SK-N-SH (cell line): ENCODE data around the gene MB21D2. TPM values are rescaled to one million over a fixed set of nuclear protein-coding genes. Genes with fewer than 3 reads are reported as not detected.

Experiments used
- CTCF ChIA-PET: fragments of 300-600, 350-600 bp; formaldehyde crosslinking; extraction: SDS; loops from one replicate; lab custom pipeline; 2021; lab: Yijun Ruan, JAX
- POLR2A ChIA-PET: fragments of 350-600 bp; sonication (Branson Sonifier 250); formaldehyde crosslinking; extraction: SDS; loops from one replicate; lab custom pipeline; 2020; ENCODE audit warnings: antibody characterized with exemption, inconsistent platforms; lab: Yijun Ruan, JAX
- DNase-seq: peaks from one replicate; pipeline ENCODE4 v3.0.0; 2012
- H2AFZ ChIP-seq: fragments of 200-600 bp; sonication (generic); 2 replicates; pipeline ENCODE4 v1.8.1; 2016; ENCODE audit warnings: antibody characterized with exemption, mild to moderate bottlenecking, low read depth
- H3F3A ChIP-seq: fragments of 200-600 bp; sonication (generic); replicated peaks from 2 replicates; pipeline ENCODE3; 2016; ENCODE audit warnings: antibody characterized with exemption, mild to moderate bottlenecking; ENCODE audit not compliant: insufficient read depth
- H3K27ac ChIP-seq, 2 experiments: fragments of 200-500 bp in 1 of 2; fragments of 200-600 bp in 1 of 2; sonication (Bioruptor generic) in 1 of 2; sonication (generic), shearing (Covaris generic) in 1 of 2; 2 replicates each; pipeline versions ENCODE4 v1.5.1 to v1.6.1; 2014 to 2016; ENCODE audit warnings: low read depth in 2 of 2, inconsistent platforms in 1 of 2, low read length in 1 of 2, mild to moderate bottlenecking in 1 of 2, mixed read lengths in 1 of 2
- H3K27me3 ChIP-seq: fragments of 200-600 bp; sonication (generic), shearing (Covaris generic); 2 replicates; pipeline ENCODE4 v1.6.1; 2016; ENCODE audit warnings: mixed run types; ENCODE audit not compliant: insufficient read depth
- H3K36me3 ChIP-seq, 2 experiments: fragments of 200-500 bp in 1 of 2; fragments of 200-600 bp in 1 of 2; sonication (Bioruptor generic) in 1 of 2; sonication (generic) in 1 of 2; replicated peaks in 1 of 2; 2 replicates each; pipeline versions ENCODE3 to v1.5.1; 2014 to 2016; ENCODE audit warnings: low read length in 1 of 2, mild to moderate bottlenecking in 1 of 2; ENCODE audit not compliant: insufficient read depth in 2 of 2, control insufficient read depth in 1 of 2
- H3K4me1 ChIP-seq, 2 experiments: fragments of 200-500 bp in 1 of 2; fragments of 200-600 bp in 1 of 2; sonication (Bioruptor generic) in 1 of 2; sonication (generic), shearing (Covaris generic) in 1 of 2; 2 replicates each; pipeline versions ENCODE4 v1.5.1 to v1.6.1; 2014 to 2016; ENCODE audit warnings: low read depth in 1 of 2, low read length in 1 of 2, mixed run types in 1 of 2; ENCODE audit not compliant: insufficient read depth in 2 of 2, control insufficient read depth in 1 of 2
- H3K4me2 ChIP-seq: fragments of 200-600 bp; sonication (generic), shearing (Covaris generic); 2 replicates; pipeline ENCODE4 v1.6.1; 2017; ENCODE audit warnings: mixed run types
- H3K4me3 ChIP-seq, 2 experiments: fragments of 200-500 bp in 1 of 2; fragments of 200-600 bp in 1 of 2; sonication (Bioruptor generic) in 1 of 2; sonication (generic), shearing (Covaris generic) in 1 of 2; 2 replicates each; pipeline versions ENCODE4 v1.5.1 to v1.8.1; 2014 to 2016; ENCODE audit warnings: low read depth in 2 of 2, inconsistent platforms in 1 of 2, low read length in 1 of 2, mild to moderate bottlenecking in 1 of 2, mixed read lengths in 1 of 2, moderate library complexity in 1 of 2
- H3K79me2 ChIP-seq: fragments of 200-600 bp; sonication (generic); 2 replicates; pipeline ENCODE4 v1.8.1; 2017; ENCODE audit warnings: mild to moderate bottlenecking; ENCODE audit not compliant: insufficient read depth
- H3K9ac ChIP-seq: fragments of 200-600 bp; sonication (generic); 2 replicates; pipeline ENCODE4 v1.6.1; 2017; ENCODE audit warnings: mixed run types
- H3K9me2 ChIP-seq: fragments of 200-600 bp; sonication (generic); 2 replicates; pipeline ENCODE4 v1.6.1; 2017; ENCODE audit warnings: mixed run types
- H3K9me3 ChIP-seq: fragments of 200-600 bp; sonication (generic); 2 replicates; pipeline ENCODE4 v1.6.1; 2017; ENCODE audit warnings: mixed run types, mild to moderate bottlenecking, moderate library complexity
- H4K20me1 ChIP-seq: fragments of 200-600 bp; sonication (generic); 2 replicates; pipeline ENCODE4 v1.6.1; 2017; ENCODE audit warnings: mild to moderate bottlenecking, mixed run types; ENCODE audit not compliant: insufficient read depth
- CHD2 ChIP-seq: fragments of 150-350 bp; IDR thresholded peaks from 2 replicates; pipeline ENCODE4 v1.6.1; 2018; ENCODE audit warnings: low read length; ENCODE audit not compliant: partially characterized antibody
- CTCF ChIP-seq: fragments of 200-600 bp; sonication (generic); IDR thresholded peaks from 2 replicates; pipeline ENCODE4 v1.6.1; 2017; ENCODE audit warnings: antibody characterized with exemption, mild to moderate bottlenecking, moderate library complexity
- ELF1 ChIP-seq: IDR thresholded peaks from 2 replicates; pipeline ENCODE4 v1.4.0; 2012
- EP300 ChIP-seq, 2 experiments: IDR thresholded peaks; 2 replicates each; pipeline versions ENCODE4 v1.4.0 to v1.6.1; 2012; ENCODE audit warnings: borderline replicate concordance in 1 of 2, low read depth in 1 of 2, low read length in 1 of 2
- EZH2phosphoT487 ChIP-seq: fragments of 200-600 bp; sonication (generic); IDR thresholded peaks from 2 replicates; pipeline ENCODE4 v1.6.1; 2017; ENCODE audit warnings: low read depth, mixed run types, mild to moderate bottlenecking, antibody characterized with exemption, moderate library complexity, borderline replicate concordance
- FOSL2 ChIP-seq: IDR thresholded peaks from 2 replicates; pipeline ENCODE4 v1.4.0; 2012; ENCODE audit warnings: low read depth, mild to moderate bottlenecking, moderate library complexity, borderline replicate concordance
- FOXJ3 ChIP-seq: sonication (generic); formaldehyde crosslinking; IDR thresholded peaks from 2 replicates; pipeline ENCODE4 v1.5.1; 2020; ENCODE audit warnings: mild to moderate bottlenecking, missing genetic modification reagents
- FOXM1 ChIP-seq: IDR thresholded peaks from 2 replicates; pipeline ENCODE4 v1.4.0; 2012; ENCODE audit warnings: low read depth, mild to moderate bottlenecking
- GABPA ChIP-seq: IDR thresholded peaks from 2 replicates; pipeline ENCODE4 v1.4.0; 2012; ENCODE audit warnings: low read depth, mild to moderate bottlenecking
- MEF2A ChIP-seq: IDR thresholded peaks from 2 replicates; pipeline ENCODE4 v1.4.0; 2012; ENCODE audit warnings: low read depth, borderline replicate concordance
- NFIC ChIP-seq: IDR thresholded peaks from 2 replicates; pipeline ENCODE4 v1.4.0; 2012; ENCODE audit warnings: borderline replicate concordance
- NRF1 ChIP-seq: IDR thresholded peaks from 2 replicates; pipeline ENCODE4 v1.6.1; 2012; ENCODE audit warnings: low read depth, mild to moderate bottlenecking, low read length
- TEAD4 ChIP-seq: IDR thresholded peaks from 2 replicates; pipeline ENCODE4 v1.4.0; 2012; ENCODE audit warnings: mild to moderate bottlenecking, borderline replicate concordance; ENCODE audit not compliant: insufficient read depth
- YY1 ChIP-seq: IDR thresholded peaks from 2 replicates; pipeline ENCODE4 v1.4.0; 2012; ENCODE audit warnings: low read depth, mild to moderate bottlenecking
- WGBS: methylation state at CpG from one replicate; pipeline ENCODE4 v1.1.6; 2017; ENCODE audit warnings: low lambda C conversion rate; 5-methylcytosine and 5-hydroxymethylcytosine counted together
- polyA plus RNA-seq, 3 experiments: library from polyadenylated mRNA; depleted of rRNA; stranded (reverse); fragments of >200 nt; gene quantifications; 2 replicates each; pipeline ENCODE4 v1.2.3, GENCODE V29; 2012
- TF ChIP-seq, protein P1 (sequence below): IDR thresholded peaks from 2 replicates; pipeline ENCODE4; 2012
- TF ChIP-seq, protein P2 (sequence below): IDR thresholded peaks from 2 replicates; pipeline ENCODE4 v1.4.0; 2012; ENCODE audit warnings: low read depth, borderline replicate concordance
- TF ChIP-seq, protein P3 (sequence below): fragments of 150-350 bp; IDR thresholded peaks from 2 replicates; pipeline ENCODE4 v1.6.1; 2017; ENCODE audit warnings: antibody characterized with exemption, low read length, low read depth, borderline replicate concordance
- TF ChIP-seq, protein P4 (sequence below): IDR thresholded peaks from 2 replicates; pipeline ENCODE4 v1.4.0; 2012; ENCODE audit warnings: low read depth, borderline replicate concordance
- TF ChIP-seq, protein P5 (sequence below): IDR thresholded peaks from 2 replicates; pipeline ENCODE4 v1.6.1; 2012; ENCODE audit warnings: mild to moderate bottlenecking, low read depth, low read length, moderate library complexity
- TF ChIP-seq, protein P6 (sequence below): fragments of 150-350 bp; IDR thresholded peaks from 2 replicates; pipeline ENCODE4 v1.6.1; 2016; ENCODE audit warnings: mild to moderate bottlenecking, low read depth, low read length

The MB21D2 gene
- polyA plus RNA-seq, 1 of the 3 experiments (the other 2 are of a cell fraction) = 12.7 TPM

GRCh38 chr3:192819001-192819569, 98.6 kb downstream of the MB21D2 start:
- peaks cover 19% of the 10 kb centered on the region for H3F3A ChIP-seq
- DNase-seq = no peak
- CTCF ChIA-PET = interaction anchor here (5.7 kb wide), 1 partner anchor 222 kb away, joined by 138 read pairs; no protein-coding TSS in a partner anchor
- no peaks in the 10 kb centered on the region for H3K27me3 ChIP-seq
- H2AFZ ChIP-seq = no peak overlapping the region
- H3K4me2 ChIP-seq = peak overlapping the region; percentile 46
- no peaks in the 10 kb centered on the region for H3K9me3 ChIP-seq
- peaks cover 5% of the 10 kb centered on the region; the same call in 1 of the 2 replicates for H4K20me1 ChIP-seq
- peaks cover 2 to 8% of the 10 kb centered on the region in 2 experiments; a peak in 2 of 4 replicates for H3K4me1 ChIP-seq
- H3K79me2 ChIP-seq = peaks cover 36% of the 10 kb centered on the region
- no peak overlapping the region for H3K4me3 ChIP-seq
- H3K36me3 ChIP-seq = no peaks in the 10 kb centered on the region
- H3K27ac ChIP-seq = peak overlapping the region in 1 of 2 experiments; percentile 63; a peak in 2 of 4 replicates
- no peaks in the 10 kb centered on the region for H3K9me2 ChIP-seq
- 43% methylated on average over 7 of the region's 7 CpGs for WGBS
- POLR2A ChIA-PET = no interaction called here
- no peak overlapping the region for H3K9ac ChIP-seq
- TF ChIP-seq, protein P1, sequence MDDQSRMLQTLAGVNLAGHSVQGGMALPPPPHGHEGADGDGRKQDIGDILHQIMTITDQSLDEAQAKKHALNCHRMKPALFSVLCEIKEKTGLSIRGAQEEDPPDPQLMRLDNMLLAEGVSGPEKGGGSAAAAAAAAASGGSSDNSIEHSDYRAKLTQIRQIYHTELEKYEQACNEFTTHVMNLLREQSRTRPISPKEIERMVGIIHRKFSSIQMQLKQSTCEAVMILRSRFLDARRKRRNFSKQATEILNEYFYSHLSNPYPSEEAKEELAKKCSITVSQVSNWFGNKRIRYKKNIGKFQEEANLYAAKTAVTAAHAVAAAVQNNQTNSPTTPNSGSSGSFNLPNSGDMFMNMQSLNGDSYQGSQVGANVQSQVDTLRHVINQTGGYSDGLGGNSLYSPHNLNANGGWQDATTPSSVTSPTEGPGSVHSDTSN = peak; percentile 54; the same call in 1 of the 2 replicates
- TF ChIP-seq, protein P2, sequence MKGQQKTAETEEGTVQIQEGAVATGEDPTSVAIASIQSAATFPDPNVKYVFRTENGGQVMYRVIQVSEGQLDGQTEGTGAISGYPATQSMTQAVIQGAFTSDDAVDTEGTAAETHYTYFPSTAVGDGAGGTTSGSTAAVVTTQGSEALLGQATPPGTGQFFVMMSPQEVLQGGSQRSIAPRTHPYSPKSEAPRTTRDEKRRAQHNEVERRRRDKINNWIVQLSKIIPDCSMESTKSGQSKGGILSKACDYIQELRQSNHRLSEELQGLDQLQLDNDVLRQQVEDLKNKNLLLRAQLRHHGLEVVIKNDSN = no peak
- TF ChIP-seq FOXM1 (no peak), MEF2A (peak; percentile 44; the same call in 1 of the 2 replicates), FOSL2 (peak; percentile 84), TEAD4 (no peak; the same call in 1 of the 2 replicates), FOXJ3 (CRISPR knock-in tag) (no peak), ELF1 (no peak), EZH2phosphoT487 (no peak), EP300 (IDR thresholded peaks at IDR 0.05; ENCODE audit: borderline replicate concordance in 1 of 2, low read depth in 1 of 2, low read length in 1 of 2) (peak in 1 of 2 experiments; percentile 44; a peak in 1 of 4 replicates), GABPA (no peak), NRF1 (no peak), CHD2 (no peak), YY1 (no peak), CTCF (no peak), NFIC (peak; percentile 37; the same call in 1 of the 2 replicates)
- TF ChIP-seq, protein P3, sequence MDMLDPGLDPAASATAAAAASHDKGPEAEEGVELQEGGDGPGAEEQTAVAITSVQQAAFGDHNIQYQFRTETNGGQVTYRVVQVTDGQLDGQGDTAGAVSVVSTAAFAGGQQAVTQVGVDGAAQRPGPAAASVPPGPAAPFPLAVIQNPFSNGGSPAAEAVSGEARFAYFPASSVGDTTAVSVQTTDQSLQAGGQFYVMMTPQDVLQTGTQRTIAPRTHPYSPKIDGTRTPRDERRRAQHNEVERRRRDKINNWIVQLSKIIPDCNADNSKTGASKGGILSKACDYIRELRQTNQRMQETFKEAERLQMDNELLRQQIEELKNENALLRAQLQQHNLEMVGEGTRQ = no peak
- TF ChIP-seq, protein P4, sequence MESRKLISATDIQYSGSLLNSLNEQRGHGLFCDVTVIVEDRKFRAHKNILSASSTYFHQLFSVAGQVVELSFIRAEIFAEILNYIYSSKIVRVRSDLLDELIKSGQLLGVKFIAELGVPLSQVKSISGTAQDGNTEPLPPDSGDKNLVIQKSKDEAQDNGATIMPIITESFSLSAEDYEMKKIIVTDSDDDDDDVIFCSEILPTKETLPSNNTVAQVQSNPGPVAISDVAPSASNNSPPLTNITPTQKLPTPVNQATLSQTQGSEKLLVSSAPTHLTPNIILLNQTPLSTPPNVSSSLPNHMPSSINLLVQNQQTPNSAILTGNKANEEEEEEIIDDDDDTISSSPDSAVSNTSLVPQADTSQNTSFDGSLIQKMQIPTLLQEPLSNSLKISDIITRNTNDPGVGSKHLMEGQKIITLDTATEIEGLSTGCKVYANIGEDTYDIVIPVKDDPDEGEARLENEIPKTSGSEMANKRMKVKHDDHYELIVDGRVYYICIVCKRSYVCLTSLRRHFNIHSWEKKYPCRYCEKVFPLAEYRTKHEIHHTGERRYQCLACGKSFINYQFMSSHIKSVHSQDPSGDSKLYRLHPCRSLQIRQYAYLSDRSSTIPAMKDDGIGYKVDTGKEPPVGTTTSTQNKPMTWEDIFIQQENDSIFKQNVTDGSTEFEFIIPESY = no peak
- TF ChIP-seq, protein P5, sequence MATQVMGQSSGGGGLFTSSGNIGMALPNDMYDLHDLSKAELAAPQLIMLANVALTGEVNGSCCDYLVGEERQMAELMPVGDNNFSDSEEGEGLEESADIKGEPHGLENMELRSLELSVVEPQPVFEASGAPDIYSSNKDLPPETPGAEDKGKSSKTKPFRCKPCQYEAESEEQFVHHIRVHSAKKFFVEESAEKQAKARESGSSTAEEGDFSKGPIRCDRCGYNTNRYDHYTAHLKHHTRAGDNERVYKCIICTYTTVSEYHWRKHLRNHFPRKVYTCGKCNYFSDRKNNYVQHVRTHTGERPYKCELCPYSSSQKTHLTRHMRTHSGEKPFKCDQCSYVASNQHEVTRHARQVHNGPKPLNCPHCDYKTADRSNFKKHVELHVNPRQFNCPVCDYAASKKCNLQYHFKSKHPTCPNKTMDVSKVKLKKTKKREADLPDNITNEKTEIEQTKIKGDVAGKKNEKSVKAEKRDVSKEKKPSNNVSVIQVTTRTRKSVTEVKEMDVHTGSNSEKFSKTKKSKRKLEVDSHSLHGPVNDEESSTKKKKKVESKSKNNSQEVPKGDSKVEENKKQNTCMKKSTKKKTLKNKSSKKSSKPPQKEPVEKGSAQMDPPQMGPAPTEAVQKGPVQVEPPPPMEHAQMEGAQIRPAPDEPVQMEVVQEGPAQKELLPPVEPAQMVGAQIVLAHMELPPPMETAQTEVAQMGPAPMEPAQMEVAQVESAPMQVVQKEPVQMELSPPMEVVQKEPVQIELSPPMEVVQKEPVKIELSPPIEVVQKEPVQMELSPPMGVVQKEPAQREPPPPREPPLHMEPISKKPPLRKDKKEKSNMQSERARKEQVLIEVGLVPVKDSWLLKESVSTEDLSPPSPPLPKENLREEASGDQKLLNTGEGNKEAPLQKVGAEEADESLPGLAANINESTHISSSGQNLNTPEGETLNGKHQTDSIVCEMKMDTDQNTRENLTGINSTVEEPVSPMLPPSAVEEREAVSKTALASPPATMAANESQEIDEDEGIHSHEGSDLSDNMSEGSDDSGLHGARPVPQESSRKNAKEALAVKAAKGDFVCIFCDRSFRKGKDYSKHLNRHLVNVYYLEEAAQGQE = peak; percentile 39; the same call in 1 of the 2 replicates
- TF ChIP-seq, protein P6, sequence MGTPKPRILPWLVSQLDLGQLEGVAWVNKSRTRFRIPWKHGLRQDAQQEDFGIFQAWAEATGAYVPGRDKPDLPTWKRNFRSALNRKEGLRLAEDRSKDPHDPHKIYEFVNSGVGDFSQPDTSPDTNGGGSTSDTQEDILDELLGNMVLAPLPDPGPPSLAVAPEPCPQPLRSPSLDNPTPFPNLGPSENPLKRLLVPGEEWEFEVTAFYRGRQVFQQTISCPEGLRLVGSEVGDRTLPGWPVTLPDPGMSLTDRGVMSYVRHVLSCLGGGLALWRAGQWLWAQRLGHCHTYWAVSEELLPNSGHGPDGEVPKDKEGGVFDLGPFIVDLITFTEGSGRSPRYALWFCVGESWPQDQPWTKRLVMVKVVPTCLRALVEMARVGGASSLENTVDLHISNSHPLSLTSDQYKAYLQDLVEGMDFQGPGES = no peak
